ENCODE measurements around the gene SRI. TPM values are rescaled to one million over a fixed set of nuclear protein-coding genes. Genes with fewer than 3 reads are reported as not detected.

Gene SRI
- polyA plus RNA-seq, 1 donor (not counting 4 experiments of a cell fraction or from before 2014, with no cell fraction given) = 206 TPM

DNA sequence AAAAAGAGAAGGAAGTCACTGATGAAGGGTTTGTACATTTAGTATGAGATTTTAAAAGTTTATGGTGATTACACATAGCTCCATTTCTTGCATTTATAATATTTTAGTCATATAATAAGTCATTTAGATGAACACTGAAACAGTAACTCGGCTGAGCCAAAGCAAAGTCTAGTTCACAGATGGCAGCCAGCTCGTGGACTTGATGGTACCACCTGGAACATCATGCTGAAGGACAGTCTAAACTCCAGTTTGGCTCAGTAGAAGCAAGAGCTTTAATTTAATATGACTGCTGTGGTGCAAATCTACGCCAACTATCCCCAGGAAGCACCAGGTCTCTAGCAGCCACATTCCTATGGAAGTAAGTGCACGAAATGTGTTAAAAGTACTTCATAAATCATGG lies 16.4 kb downstream of the SRI start:
- dilution Hi-C loops (cut with MboI; ENCODE audit: extremely low pct_ligation_motif_present, low sequenced_read_pairs) = no loop called here
- Histone ChIP-seq H3K4me1 (ENCODE audit: control insufficient read depth, extremely low read depth, insufficient read depth, low read length) (no peaks in the 10 kb centered on the region), H3K27ac (ENCODE audit: control insufficient read depth, insufficient read depth, low read length) (no peak overlapping the region), H2AFZ (ENCODE audit: control insufficient read depth, low read length) (no peak overlapping the region), H3K4me3 (ENCODE audit: control insufficient read depth in 2 of 3, extremely low read depth in 1 of 3, insufficient read depth in 2 of 3, low read depth in 1 of 3, low read length in 3 of 3) (no peak overlapping the region), H4K20me1 (ENCODE audit: control insufficient read depth, extremely low read depth, insufficient read depth, low read length) (no peaks in the 10 kb centered on the region), H3K27me3 (ENCODE audit: control insufficient read depth, extremely low read depth, insufficient read depth, low read length) (no peaks in the 10 kb centered on the region), H3K79me2 (ENCODE audit: control insufficient read depth, insufficient read depth, low read length) (no peaks in the 10 kb centered on the region), H3K9me1 (ENCODE audit: control insufficient read depth, extremely low read depth, insufficient read depth, low read length) (no peaks in the 10 kb centered on the region), H3K4me2 (ENCODE audit: control insufficient read depth, extremely low read depth, insufficient read depth, low read depth, low read length) (no peak overlapping the region), H3K36me3 (ENCODE audit: control insufficient read depth in 2 of 2, extremely low read depth in 1 of 2, insufficient read depth in 2 of 2, low read length in 2 of 2) (peaks cover 11 to 16% of the 10 kb centered on the region in 2 experiments), H3K9me3 (ENCODE audit: control insufficient read depth, low read depth, low read length) (no peaks in the 10 kb centered on the region), H3K9ac (ENCODE audit: control insufficient read depth, extremely low read depth, insufficient read depth, low read length) (no peak overlapping the region)
- no peak for TF ChIP-seq EZH2 (IDR thresholded peaks at IDR 0.05; ENCODE audit: low read length)
- DNase-seq (ENCODE audit: low read depth, low spot score) = no peak
- FAIRE-seq = no peak

DNA sequence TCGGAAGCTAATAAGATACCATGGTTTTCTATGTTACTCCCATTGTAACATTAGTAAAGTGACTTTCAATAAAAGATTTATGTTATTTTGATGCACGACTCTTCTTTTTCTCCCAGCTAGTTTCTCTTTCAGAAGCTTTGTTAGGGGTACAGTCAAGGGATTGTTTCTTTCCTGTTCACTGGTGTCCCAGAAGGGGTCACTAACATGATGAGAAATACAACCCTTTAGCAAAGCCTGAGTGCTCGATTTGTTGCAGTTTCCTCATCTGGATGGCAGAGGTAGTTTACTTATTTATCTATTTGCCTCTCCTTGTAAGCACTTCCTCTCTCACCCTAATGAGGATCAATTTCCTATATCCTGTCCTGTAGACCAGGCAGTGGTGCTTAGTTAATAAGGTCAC lies 17.0 kb downstream of the SRI start:
- H3K27me3 ChIP-seq (ENCODE audit: control insufficient read depth, extremely low read depth, insufficient read depth, low read length) = no peaks in the 10 kb centered on the region
- peaks cover 11 to 14% of the 10 kb centered on the region in 2 experiments for H3K36me3 ChIP-seq (ENCODE audit: control insufficient read depth in 2 of 2, extremely low read depth in 1 of 2, insufficient read depth in 2 of 2, low read length in 2 of 2)
- no peak overlapping the region for H3K27ac ChIP-seq (ENCODE audit: control insufficient read depth, insufficient read depth, low read length)
- dilution Hi-C loops (cut with MboI; ENCODE audit: extremely low pct_ligation_motif_present, low sequenced_read_pairs) = no loop called here
- H3K9ac ChIP-seq (ENCODE audit: control insufficient read depth, extremely low read depth, insufficient read depth, low read length) = no peak overlapping the region
- H3K79me2 ChIP-seq (ENCODE audit: control insufficient read depth, insufficient read depth, low read length) = no peaks in the 10 kb centered on the region
- no peaks in the 10 kb centered on the region for H4K20me1 ChIP-seq (ENCODE audit: control insufficient read depth, extremely low read depth, insufficient read depth, low read length)
- no peak for DNase-seq (ENCODE audit: low read depth, low spot score)
- no peak overlapping the region for H3K4me3 ChIP-seq (ENCODE audit: control insufficient read depth in 2 of 3, extremely low read depth in 1 of 3, insufficient read depth in 2 of 3, low read depth in 1 of 3, low read length in 3 of 3)
- no peak overlapping the region for H2AFZ ChIP-seq (ENCODE audit: control insufficient read depth, low read length)
- no peak for FAIRE-seq
- TF ChIP-seq, protein P1, sequence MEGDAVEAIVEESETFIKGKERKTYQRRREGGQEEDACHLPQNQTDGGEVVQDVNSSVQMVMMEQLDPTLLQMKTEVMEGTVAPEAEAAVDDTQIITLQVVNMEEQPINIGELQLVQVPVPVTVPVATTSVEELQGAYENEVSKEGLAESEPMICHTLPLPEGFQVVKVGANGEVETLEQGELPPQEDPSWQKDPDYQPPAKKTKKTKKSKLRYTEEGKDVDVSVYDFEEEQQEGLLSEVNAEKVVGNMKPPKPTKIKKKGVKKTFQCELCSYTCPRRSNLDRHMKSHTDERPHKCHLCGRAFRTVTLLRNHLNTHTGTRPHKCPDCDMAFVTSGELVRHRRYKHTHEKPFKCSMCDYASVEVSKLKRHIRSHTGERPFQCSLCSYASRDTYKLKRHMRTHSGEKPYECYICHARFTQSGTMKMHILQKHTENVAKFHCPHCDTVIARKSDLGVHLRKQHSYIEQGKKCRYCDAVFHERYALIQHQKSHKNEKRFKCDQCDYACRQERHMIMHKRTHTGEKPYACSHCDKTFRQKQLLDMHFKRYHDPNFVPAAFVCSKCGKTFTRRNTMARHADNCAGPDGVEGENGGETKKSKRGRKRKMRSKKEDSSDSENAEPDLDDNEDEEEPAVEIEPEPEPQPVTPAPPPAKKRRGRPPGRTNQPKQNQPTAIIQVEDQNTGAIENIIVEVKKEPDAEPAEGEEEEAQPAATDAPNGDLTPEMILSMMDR (optimal IDR thresholded peaks at IDR 0.05 in 1 of 3, IDR thresholded peaks at IDR 0.05 in 1 of 3, conservative IDR thresholded peaks at IDR 0.05 in 1 of 3; ENCODE audit: extremely low read depth in 1 of 3, insufficient read depth in 2 of 3, low read length in 3 of 3) = no peak
- no peak for TF ChIP-seq EZH2 (IDR thresholded peaks at IDR 0.05; ENCODE audit: low read length)
- H3K4me2 ChIP-seq (ENCODE audit: control insufficient read depth, extremely low read depth, insufficient read depth, low read depth, low read length) = no peak overlapping the region
- no peaks in the 10 kb centered on the region for H3K4me1 ChIP-seq (ENCODE audit: control insufficient read depth, extremely low read depth, insufficient read depth, low read length)
- no peaks in the 10 kb centered on the region for H3K9me3 ChIP-seq (ENCODE audit: control insufficient read depth, low read depth, low read length)
- no peaks in the 10 kb centered on the region for H3K9me1 ChIP-seq (ENCODE audit: control insufficient read depth, extremely low read depth, insufficient read depth, low read length)

DNA sequence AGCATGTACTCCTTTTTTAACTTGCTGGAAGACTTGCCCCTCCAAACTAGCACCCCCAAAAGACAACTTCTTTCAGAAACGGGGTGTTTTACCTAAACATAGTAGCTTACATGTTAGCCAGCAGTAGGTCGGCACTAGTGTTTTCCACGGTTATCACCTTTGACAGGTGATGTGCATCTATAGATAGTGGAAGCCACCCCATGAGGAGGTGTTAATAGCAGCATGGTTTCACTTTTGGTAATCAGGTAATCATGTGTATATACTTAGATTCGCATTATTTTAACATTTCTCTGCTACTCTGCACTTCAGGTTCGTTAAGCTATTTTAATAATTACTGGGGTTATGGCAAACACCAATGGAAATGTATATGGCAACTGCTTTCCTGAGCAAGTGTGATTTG lies 17.6 kb downstream of the SRI start:
- Histone ChIP-seq H3K36me3 (ENCODE audit: control insufficient read depth in 2 of 2, extremely low read depth in 1 of 2, insufficient read depth in 2 of 2, low read length in 2 of 2) (peaks cover 9 to 14% of the 10 kb centered on the region in 2 experiments), H4K20me1 (ENCODE audit: control insufficient read depth, extremely low read depth, insufficient read depth, low read length) (no peaks in the 10 kb centered on the region), H3K4me2 (ENCODE audit: control insufficient read depth, extremely low read depth, insufficient read depth, low read depth, low read length) (no peak overlapping the region), H3K27ac (ENCODE audit: control insufficient read depth, insufficient read depth, low read length) (no peak overlapping the region), H3K79me2 (ENCODE audit: control insufficient read depth, insufficient read depth, low read length) (no peaks in the 10 kb centered on the region), H3K27me3 (ENCODE audit: control insufficient read depth, extremely low read depth, insufficient read depth, low read length) (no peaks in the 10 kb centered on the region), H3K9me3 (ENCODE audit: control insufficient read depth, low read depth, low read length) (no peaks in the 10 kb centered on the region), H3K4me1 (ENCODE audit: control insufficient read depth, extremely low read depth, insufficient read depth, low read length) (no peaks in the 10 kb centered on the region), H3K9me1 (ENCODE audit: control insufficient read depth, extremely low read depth, insufficient read depth, low read length) (no peaks in the 10 kb centered on the region), H3K9ac (ENCODE audit: control insufficient read depth, extremely low read depth, insufficient read depth, low read length) (no peak overlapping the region), H3K4me3 (ENCODE audit: control insufficient read depth in 2 of 3, extremely low read depth in 1 of 3, insufficient read depth in 2 of 3, low read depth in 1 of 3, low read length in 3 of 3) (no peak overlapping the region), H2AFZ (ENCODE audit: control insufficient read depth, low read length) (no peak overlapping the region)
- DNase-seq (ENCODE audit: low read depth, low spot score) = no peak
- dilution Hi-C loops (cut with MboI; ENCODE audit: extremely low pct_ligation_motif_present, low sequenced_read_pairs) = no loop called here
- FAIRE-seq = no peak
- TF ChIP-seq, protein P1 (optimal IDR thresholded peaks at IDR 0.05 in 1 of 3, IDR thresholded peaks at IDR 0.05 in 1 of 3, conservative IDR thresholded peaks at IDR 0.05 in 1 of 3; ENCODE audit: extremely low read depth in 1 of 3, insufficient read depth in 2 of 3, low read length in 3 of 3) = no peak
- TF ChIP-seq EZH2 (IDR thresholded peaks at IDR 0.05; ENCODE audit: low read length) = no peak
